ENCODE data around the gene ASF1A. TPM values are rescaled to one million over a fixed set of nuclear protein-coding genes. Genes with fewer than 3 reads are reported as not detected.

The ASF1A gene
- total and polyA plus RNA-seq, 2 of the 13 experiments (the other 11 are each of a cell fraction or from before 2014, with no cell fraction given): 14.5 to 49.9 TPM

DNA sequence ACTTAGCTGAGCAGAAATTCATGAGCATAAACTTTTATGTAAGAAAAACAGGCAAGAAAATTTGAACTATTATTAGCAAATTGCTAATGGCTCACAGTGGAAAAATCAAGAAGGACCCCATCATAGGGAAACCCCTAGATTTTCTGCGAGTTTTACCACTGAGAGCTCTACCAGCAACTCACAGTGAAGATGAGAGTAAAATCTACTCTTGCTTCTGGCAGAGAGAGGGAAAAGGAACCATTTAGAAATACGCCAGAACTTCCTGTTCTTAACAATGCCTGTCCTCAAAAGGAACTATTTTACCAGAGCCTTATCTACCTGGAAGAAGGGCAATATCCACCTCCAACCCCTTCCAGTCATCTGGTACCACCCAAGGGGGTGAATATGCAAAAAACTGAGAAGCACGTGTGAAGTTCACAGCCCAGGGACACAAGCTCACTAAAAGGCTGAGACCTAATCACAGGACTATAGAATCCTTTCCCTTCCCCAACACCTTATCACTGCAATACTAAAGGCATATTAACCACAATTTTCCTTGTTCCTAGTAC, 34.4 kb upstream of the ASF1A start (continued):
- TF ChIP-seq PHF5A (CRISPR knock-in tag; IDR thresholded peaks at IDR 0.05; ENCODE audit: low read depth, unreplicated experiment): no peak
- no peak for TF ChIP-seq MZF1 (CRISPR knock-in tag; IDR thresholded peaks at IDR 0.05; ENCODE audit: borderline replicate concordance)

DNA sequence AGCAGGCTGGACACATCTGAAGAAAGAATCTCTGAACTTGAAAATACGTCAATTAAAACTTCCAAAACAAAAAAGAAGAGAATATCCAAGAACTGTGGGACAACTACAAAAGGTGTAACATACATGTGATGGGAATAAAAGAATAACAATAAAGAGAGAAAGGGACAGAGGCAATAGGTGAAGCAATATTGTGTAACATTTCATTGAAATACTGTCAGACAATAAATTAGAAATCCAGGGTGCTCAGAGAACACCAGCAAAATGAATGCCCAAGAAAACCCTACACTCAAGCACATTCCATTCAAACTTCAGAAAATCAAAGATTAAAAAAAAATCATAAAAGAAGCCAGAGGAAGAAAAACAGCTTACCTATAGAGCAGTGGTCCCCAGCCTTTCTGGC, 33.6 kb upstream of the ASF1A start:
- Histone ChIP-seq H3K27me3 (ENCODE audit: control insufficient read depth in 1 of 2, insufficient read depth in 2 of 2, low read length in 2 of 2) (no peaks in the 10 kb centered on the region), H3K9ac (ENCODE audit: insufficient read depth, low read depth, low read length) (no peak overlapping the region), H2AFZ (ENCODE audit: low read length) (no peak overlapping the region), H4K20me1 (ENCODE audit: insufficient read depth, low read length) (no peaks in the 10 kb centered on the region), H3K4me1 (ENCODE audit: insufficient read depth, low read length) (no peaks in the 10 kb centered on the region), H3K9me3 (ENCODE audit: low read length) (no peaks in the 10 kb centered on the region), H3K4me2 (ENCODE audit: low read depth, low read length) (no peak overlapping the region), H3K79me2 (ENCODE audit: insufficient read depth, low read length) (no peaks in the 10 kb centered on the region), H3K36me3 (replicated peaks in 1 of 2; ENCODE audit: control insufficient read depth in 1 of 2, insufficient read depth in 2 of 2, low read length in 2 of 2) (no peaks in the 10 kb centered on the region), H3K4me3 (replicated peaks in 1 of 3; ENCODE audit: insufficient read depth in 1 of 3, low read depth in 2 of 3, low read length in 3 of 3) (no peak overlapping the region), H3K27ac (ENCODE audit: extremely low read length, insufficient read depth, low read length) (no peak overlapping the region)
- CTCF ChIA-PET (ENCODE audit: low intra/inter-chr PET ratio, low total read pairs): no interaction called here
- DNase-seq (ENCODE audit: low spot score) (no peak), FAIRE-seq (no peak), ATAC-seq (no peak)
- TF ChIP-seq CEBPB (IDR thresholded peaks at IDR 0.05; ENCODE audit: borderline replicate concordance, low read depth, low read length): peak; percentile 62; the same call in 1 of the 2 replicates
- no peak for TF ChIP-seq SP1 (IDR thresholded peaks at IDR 0.05)
- TF ChIP-seq SP1 (CRISPR knock-in tag; IDR thresholded peaks at IDR 0.05): no peak
- POLR2A ChIA-PET: no interaction called here
- in situ Hi-C loops (cut with HindIII; ENCODE audit: extremely low pct_ligation_motif_present, low pct_unique_long_range_greater_than_20kb) (no loop called here), intact Hi-C loops (cut with micrococcal nuclease; ENCODE audit: unreplicated experiment) (no loop called here)
- 97% methylated on average over 1 of the region's 1 CpG for WGBS (ENCODE audit: low lambda C conversion rate)
- BruUV-seq (replicated peaks): no TSS peak

- WGBS (ENCODE audit: low lambda C conversion rate): 93% methylated on average over 10 of the region's 10 CpGs
- no TSS peak for BruUV-seq (replicated peaks)
- no peak for FAIRE-seq
- Histone ChIP-seq H2AFZ (ENCODE audit: low read length) (no peak overlapping the region), H3K27me3 (ENCODE audit: control insufficient read depth in 1 of 2, insufficient read depth in 2 of 2, low read length in 2 of 2) (no peaks in the 10 kb centered on the region), H3K4me3 (replicated peaks in 1 of 3; ENCODE audit: insufficient read depth in 1 of 3, low read depth in 2 of 3, low read length in 3 of 3) (no peak overlapping the region), H3K9ac (ENCODE audit: insufficient read depth, low read depth, low read length) (no peak overlapping the region), H3K36me3 (replicated peaks in 1 of 2; ENCODE audit: control insufficient read depth in 1 of 2, insufficient read depth in 2 of 2, low read length in 2 of 2) (no peaks in the 10 kb centered on the region), H3K4me1 (ENCODE audit: insufficient read depth, low read length) (no peaks in the 10 kb centered on the region), H3K27ac (ENCODE audit: extremely low read length, insufficient read depth, low read length) (no peak overlapping the region), H3K4me2 (ENCODE audit: low read depth, low read length) (no peak overlapping the region), H4K20me1 (ENCODE audit: insufficient read depth, low read length) (no peaks in the 10 kb centered on the region), H3K79me2 (ENCODE audit: insufficient read depth, low read length) (no peaks in the 10 kb centered on the region), H3K9me3 (ENCODE audit: low read length) (no peaks in the 10 kb centered on the region)
- ChIA-PET POLR2A (no interaction called here), CTCF (ENCODE audit: low intra/inter-chr PET ratio, low total read pairs) (no interaction called here)
- in situ Hi-C loops (cut with HindIII; ENCODE audit: extremely low pct_ligation_motif_present, low pct_unique_long_range_greater_than_20kb): no loop called here
- peak; percentile 78 for ATAC-seq
- no peak for DNase-seq (ENCODE audit: low spot score)
- intact Hi-C loops (cut with micrococcal nuclease; ENCODE audit: unreplicated experiment): no loop called here
- TF ChIP-seq ZNF367 (CRISPR knock-in tag; IDR thresholded peaks at IDR 0.05; ENCODE audit: borderline replicate concordance) (no peak), ZBTB1 (CRISPR knock-in tag; IDR thresholded peaks at IDR 0.05; ENCODE audit: borderline replicate concordance) (no peak), SP1 (IDR thresholded peaks at IDR 0.05) (no peak), SP1 (CRISPR knock-in tag; IDR thresholded peaks at IDR 0.05) (no peak), DZIP1 (CRISPR knock-in tag; IDR thresholded peaks at IDR 0.05) (no peak), ATF1 (CRISPR knock-in tag; IDR thresholded peaks at IDR 0.05) (no peak), MED1 (CRISPR knock-in tag; IDR thresholded peaks at IDR 0.05) (no peak), ZNF879 (CRISPR knock-in tag; IDR thresholded peaks at IDR 0.05) (no peak), BHLHE40 (IDR thresholded peaks at IDR 0.05; ENCODE audit: low read length) (no peak), SNAPC2 (CRISPR knock-in tag; IDR thresholded peaks at IDR 0.05) (no peak), STAG1 (CRISPR knock-in tag; IDR thresholded peaks at IDR 0.05) (peak; percentile 36)
- TF ChIP-seq, protein P1, sequence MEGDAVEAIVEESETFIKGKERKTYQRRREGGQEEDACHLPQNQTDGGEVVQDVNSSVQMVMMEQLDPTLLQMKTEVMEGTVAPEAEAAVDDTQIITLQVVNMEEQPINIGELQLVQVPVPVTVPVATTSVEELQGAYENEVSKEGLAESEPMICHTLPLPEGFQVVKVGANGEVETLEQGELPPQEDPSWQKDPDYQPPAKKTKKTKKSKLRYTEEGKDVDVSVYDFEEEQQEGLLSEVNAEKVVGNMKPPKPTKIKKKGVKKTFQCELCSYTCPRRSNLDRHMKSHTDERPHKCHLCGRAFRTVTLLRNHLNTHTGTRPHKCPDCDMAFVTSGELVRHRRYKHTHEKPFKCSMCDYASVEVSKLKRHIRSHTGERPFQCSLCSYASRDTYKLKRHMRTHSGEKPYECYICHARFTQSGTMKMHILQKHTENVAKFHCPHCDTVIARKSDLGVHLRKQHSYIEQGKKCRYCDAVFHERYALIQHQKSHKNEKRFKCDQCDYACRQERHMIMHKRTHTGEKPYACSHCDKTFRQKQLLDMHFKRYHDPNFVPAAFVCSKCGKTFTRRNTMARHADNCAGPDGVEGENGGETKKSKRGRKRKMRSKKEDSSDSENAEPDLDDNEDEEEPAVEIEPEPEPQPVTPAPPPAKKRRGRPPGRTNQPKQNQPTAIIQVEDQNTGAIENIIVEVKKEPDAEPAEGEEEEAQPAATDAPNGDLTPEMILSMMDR (CRISPR knock-in tag; IDR thresholded peaks at IDR 0.05): peak; percentile 41
Measured at GRCh38 chr6:118860880-118861279, 33.1 kb upstream of the ASF1A start.
